GM23338 (cell line): ENCODE measurements around the gene MACROD1.

ENCODE experiments used
- CREB1 ChIP-seq: fragments of 250-450 bp; sonication (Bioruptor Pico); IDR thresholded peaks from 2 replicates; pipeline ENCODE4 v1.5.0; 2020; ENCODE audit warnings: low read depth, mild to moderate bottlenecking, moderate library complexity
- EZH2 ChIP-seq: fragments of 200-600 bp; sonication (generic); IDR thresholded peaks from one replicate; pipeline ENCODE4 v1.8.0; 2017; ENCODE audit warnings: antibody characterized with exemption, mild to moderate bottlenecking, low read depth; ENCODE audit not compliant: unreplicated experiment
- EZH2phosphoT487 ChIP-seq: fragments of 200-600 bp; sonication (generic); IDR thresholded peaks from one replicate; pipeline ENCODE4 v1.8.1; 2018; ENCODE audit warnings: antibody characterized with exemption; ENCODE audit not compliant: unreplicated experiment
- JUNB ChIP-seq: IDR thresholded peaks from one replicate; pipeline ENCODE4 v1.6.1; 2016; ENCODE audit warnings: antibody characterized with exemption; ENCODE audit not compliant: unreplicated experiment
- POLR2AphosphoS5 ChIP-seq: IDR thresholded peaks from 2 replicates; pipeline ENCODE4 v1.6.1; 2016; ENCODE audit warnings: antibody characterized with exemption, low read depth
- ZNF114 ChIP-seq: fragments of 250-450 bp; sonication (Bioruptor Pico); IDR thresholded peaks from 2 replicates; pipeline ENCODE4 v1.5.0; 2020; ENCODE audit warnings: mild to moderate bottlenecking, moderate library complexity
- ZNF331 ChIP-seq: fragments of 250-450 bp; sonication (Bioruptor Pico); IDR thresholded peaks from 2 replicates; pipeline ENCODE4 v1.5.0; 2020; ENCODE audit warnings: low read depth, mild to moderate bottlenecking, moderate library complexity
- TF ChIP-seq, protein P1 (sequence below), 2 experiments: fragments of 200-600 bp in 1 of 2; sonication (generic) in 1 of 2; conservative IDR thresholded peaks; 2 replicates each; pipeline versions ENCODE4 v1.5.1 to v1.6.1; 2016 to 2017; ENCODE audit warnings: antibody characterized with exemption in 2 of 2, low read depth in 2 of 2, mild to moderate bottlenecking in 2 of 2, moderate library complexity in 1 of 2
- TF ChIP-seq, protein P2 (sequence below): IDR thresholded peaks from one replicate; pipeline ENCODE4 v1.6.1; 2018; ENCODE audit warnings: antibody characterized with exemption; ENCODE audit not compliant: unreplicated experiment

DNA sequence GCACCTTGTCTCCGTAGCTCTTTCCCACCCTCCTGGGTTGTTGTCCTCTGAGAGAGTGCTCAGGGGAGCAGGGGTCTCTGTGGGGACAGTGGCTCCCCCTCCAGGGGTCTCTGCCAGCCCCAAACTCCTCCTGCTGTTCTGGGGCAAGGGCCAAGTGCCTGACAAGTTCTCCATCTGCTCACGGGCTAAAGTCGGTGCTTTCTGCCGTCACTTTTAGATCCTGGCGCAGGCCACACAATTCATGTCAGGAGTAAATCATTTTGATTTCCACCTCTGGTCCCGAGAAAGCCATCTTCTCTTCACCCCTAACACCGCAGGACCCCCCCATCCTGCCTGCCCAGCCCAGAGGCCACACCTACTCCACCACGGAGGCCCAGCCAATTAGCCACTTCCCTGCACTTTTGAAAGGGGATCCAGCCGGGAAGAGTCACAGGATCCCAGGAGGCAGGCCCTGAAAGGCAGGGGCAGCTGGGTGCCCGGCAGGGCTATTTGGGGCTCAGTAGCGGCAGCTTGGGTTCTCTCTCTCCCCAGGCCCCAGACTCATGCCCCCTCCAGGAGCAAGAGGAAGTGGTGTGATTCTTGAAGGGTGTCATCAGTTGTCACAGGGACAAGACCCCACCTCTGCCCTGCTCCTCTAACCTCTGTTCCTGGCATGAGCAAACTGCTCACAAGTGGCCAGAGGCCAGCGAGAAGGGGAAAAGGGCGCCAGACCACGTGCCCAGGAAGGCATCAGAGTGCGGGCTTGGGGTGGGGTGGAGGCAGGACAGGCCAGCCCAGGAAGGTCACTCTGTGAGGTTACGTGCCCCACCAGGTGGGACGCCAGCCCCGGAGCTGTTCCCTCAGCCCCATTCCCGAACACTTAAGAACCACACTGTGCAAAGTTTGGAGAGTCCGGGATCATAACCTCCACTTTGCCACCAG lies 1.3 kb downstream of the MACROD1 start:
- TF ChIP-seq, protein P1, sequence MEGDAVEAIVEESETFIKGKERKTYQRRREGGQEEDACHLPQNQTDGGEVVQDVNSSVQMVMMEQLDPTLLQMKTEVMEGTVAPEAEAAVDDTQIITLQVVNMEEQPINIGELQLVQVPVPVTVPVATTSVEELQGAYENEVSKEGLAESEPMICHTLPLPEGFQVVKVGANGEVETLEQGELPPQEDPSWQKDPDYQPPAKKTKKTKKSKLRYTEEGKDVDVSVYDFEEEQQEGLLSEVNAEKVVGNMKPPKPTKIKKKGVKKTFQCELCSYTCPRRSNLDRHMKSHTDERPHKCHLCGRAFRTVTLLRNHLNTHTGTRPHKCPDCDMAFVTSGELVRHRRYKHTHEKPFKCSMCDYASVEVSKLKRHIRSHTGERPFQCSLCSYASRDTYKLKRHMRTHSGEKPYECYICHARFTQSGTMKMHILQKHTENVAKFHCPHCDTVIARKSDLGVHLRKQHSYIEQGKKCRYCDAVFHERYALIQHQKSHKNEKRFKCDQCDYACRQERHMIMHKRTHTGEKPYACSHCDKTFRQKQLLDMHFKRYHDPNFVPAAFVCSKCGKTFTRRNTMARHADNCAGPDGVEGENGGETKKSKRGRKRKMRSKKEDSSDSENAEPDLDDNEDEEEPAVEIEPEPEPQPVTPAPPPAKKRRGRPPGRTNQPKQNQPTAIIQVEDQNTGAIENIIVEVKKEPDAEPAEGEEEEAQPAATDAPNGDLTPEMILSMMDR (conservative IDR thresholded peaks at IDR 0.05; ENCODE audit: low read depth in 2 of 2), result no peak
- no peak for TF ChIP-seq JUNB
- TF ChIP-seq EZH2, result no peak
- TF ChIP-seq POLR2AphosphoS5, result no peak
- TF ChIP-seq EZH2phosphoT487, result no peak
- no peak for TF ChIP-seq ZNF114 (CRISPR knock-in tag)
- TF ChIP-seq, protein P2, sequence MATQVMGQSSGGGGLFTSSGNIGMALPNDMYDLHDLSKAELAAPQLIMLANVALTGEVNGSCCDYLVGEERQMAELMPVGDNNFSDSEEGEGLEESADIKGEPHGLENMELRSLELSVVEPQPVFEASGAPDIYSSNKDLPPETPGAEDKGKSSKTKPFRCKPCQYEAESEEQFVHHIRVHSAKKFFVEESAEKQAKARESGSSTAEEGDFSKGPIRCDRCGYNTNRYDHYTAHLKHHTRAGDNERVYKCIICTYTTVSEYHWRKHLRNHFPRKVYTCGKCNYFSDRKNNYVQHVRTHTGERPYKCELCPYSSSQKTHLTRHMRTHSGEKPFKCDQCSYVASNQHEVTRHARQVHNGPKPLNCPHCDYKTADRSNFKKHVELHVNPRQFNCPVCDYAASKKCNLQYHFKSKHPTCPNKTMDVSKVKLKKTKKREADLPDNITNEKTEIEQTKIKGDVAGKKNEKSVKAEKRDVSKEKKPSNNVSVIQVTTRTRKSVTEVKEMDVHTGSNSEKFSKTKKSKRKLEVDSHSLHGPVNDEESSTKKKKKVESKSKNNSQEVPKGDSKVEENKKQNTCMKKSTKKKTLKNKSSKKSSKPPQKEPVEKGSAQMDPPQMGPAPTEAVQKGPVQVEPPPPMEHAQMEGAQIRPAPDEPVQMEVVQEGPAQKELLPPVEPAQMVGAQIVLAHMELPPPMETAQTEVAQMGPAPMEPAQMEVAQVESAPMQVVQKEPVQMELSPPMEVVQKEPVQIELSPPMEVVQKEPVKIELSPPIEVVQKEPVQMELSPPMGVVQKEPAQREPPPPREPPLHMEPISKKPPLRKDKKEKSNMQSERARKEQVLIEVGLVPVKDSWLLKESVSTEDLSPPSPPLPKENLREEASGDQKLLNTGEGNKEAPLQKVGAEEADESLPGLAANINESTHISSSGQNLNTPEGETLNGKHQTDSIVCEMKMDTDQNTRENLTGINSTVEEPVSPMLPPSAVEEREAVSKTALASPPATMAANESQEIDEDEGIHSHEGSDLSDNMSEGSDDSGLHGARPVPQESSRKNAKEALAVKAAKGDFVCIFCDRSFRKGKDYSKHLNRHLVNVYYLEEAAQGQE, result no peak
- TF ChIP-seq ZNF331 (CRISPR knock-in tag), result no peak
- TF ChIP-seq CREB1 (CRISPR knock-in tag), result no peak
